Heart left ventricle (tissue), 16 donors: Measurements from ENCODE around the gene GGT5. TPM values are rescaled to one million over a fixed set of nuclear protein-coding genes. Genes with fewer than 3 reads are reported as not detected.

Source experiments
- ATAC-seq, 4 donors: fragments of 200-7000 bp; cut with Tn5 transposase; one replicate each; pipeline ENCODE4 v1.9.1; 2020 to 2022; ENCODE audit warnings: moderate library complexity in 4 of 4, mild to moderate bottlenecking in 3 of 4, moderate number of reproducible peaks in 1 of 4
- DNase-seq, 5 donors: peaks; one replicate each; pipeline ENCODE4 v3.0.0-alpha.2; 2020
- H3K27ac ChIP-seq, 12 donors: fragments of 200-600 bp; sonication (generic) in 4 of 12; one replicate each; pipeline versions ENCODE4 v1.5.0 to v1.8.0; 2016 to 2022; ENCODE audit warnings: mild to moderate bottlenecking in 2 of 12
- H3K27me3 ChIP-seq, 9 donors: fragments of 200-600 bp; sonication (generic) in 2 of 9; one replicate each; pipeline versions ENCODE4 v1.5.1 to v1.8.0; 2016 to 2022; ENCODE audit warnings: mild to moderate bottlenecking in 3 of 9
- H3K36me3 ChIP-seq, 9 donors: fragments of 200-600 bp; sonication (generic) in 2 of 9; one replicate each; pipeline versions ENCODE4 v1.5.0 to v1.8.0; 2018 to 2022; ENCODE audit warnings: mild to moderate bottlenecking in 2 of 9
- H3K4me1 ChIP-seq, 12 donors: fragments of 200-600 bp; sonication (generic) in 4 of 12; one replicate each; pipeline versions ENCODE4 v1.5.0 to v1.8.0; 2016 to 2022; ENCODE audit warnings: mild to moderate bottlenecking in 3 of 12
- H3K4me3 ChIP-seq, 12 donors: fragments of 200-600 bp; sonication (generic) in 4 of 12; one replicate each; pipeline versions ENCODE4 v1.5.0 to v1.8.0; 2017 to 2022; ENCODE audit warnings: mild to moderate bottlenecking in 9 of 12, moderate library complexity in 4 of 12
- H3K9me3 ChIP-seq, 12 donors: fragments of 200-600 bp; sonication (generic) in 4 of 12; one replicate each; pipeline versions ENCODE4 v1.5.0 to v1.8.0; 2016 to 2022; ENCODE audit warnings: mild to moderate bottlenecking in 1 of 12
- CTCF ChIP-seq, 12 donors: fragments of 200-600 bp; sonication (generic) in 4 of 12; IDR thresholded peaks; one replicate each; pipeline versions ENCODE4 v1.5.0 to v1.8.0; 2018 to 2022; ENCODE audit warnings: antibody characterized with exemption in 12 of 12, mild to moderate bottlenecking in 5 of 12
- POLR2A ChIP-seq, 2 donors: fragments of 450-650 bp; IDR thresholded peaks; one replicate each; pipeline ENCODE4 v1.6.1; 2017; ENCODE audit warnings: antibody characterized with exemption in 2 of 2, mild to moderate bottlenecking in 2 of 2, moderate library complexity in 2 of 2
- WGBS, 4 donors: extraction: QIAGEN DNeasy Blood & Tissue Kit in 2 of 4; methylation state at CpG; one replicate each; pipeline versions ENCODE4 v1.1.5 to v1.1.7; 2013 to 2018; 5-methylcytosine and 5-hydroxymethylcytosine counted together
- intact Hi-C, 10 donors: fragments of 100-400 bp; cut with DNase I; formaldehyde crosslinking; loops; one replicate each; pipeline versions ENCODE4 v1.11.1 to v1.14.2; 2022
- polyA plus RNA-seq, 2 donors: library from polyadenylated mRNA; stranded (reverse); fragments of 200-250 nt; gene quantifications; one replicate each; pipeline ENCODE4 v1.2.3, GENCODE V29; 2013
- total RNA-seq, 9 donors: library from RNA; depleted of rRNA in 2 of 9; stranded (reverse); fragments of >200 nt in 2 of 9; fragmentation: NEBNext Ultra II Directional in 3 of 9; extraction: Animal tissue kit (Norgen Biotek cat#: 25700) in 3 of 9; gene quantifications; one replicate each; pipeline versions ENCODE4 v1.1.0 to v1.2.4, GENCODE V29; 2016 to 2023
- donor health status: ischemic (EF 13 %, LVEDD 7.1; RV severe dilation, severe dysfunction).
- donor health status: healthy with polysubstance abuse.
- donor health status: DM: no; HTN: yes; CAD: no.
- donor health status: DM: no; HTN: no; CAD: no.
- donor health status: ischemic (EF 25% LVEDD 6.9; RV normal size, moderate dysfunction).
- donor health status: ischemic (EF 25% LVEDD 5.7; RV mildly dilated, moderate dysfunction).
- donor health status: healthy.
- donor health status: DM: yes; HTN: yes; CAD: no.
- donor health status: ischemic (EF 35%, LVEDD 5.7; RV mildly dilated, moderate dysfunction).
- donor health status: nonischemic (EF 11% LVEDD 7.7; RV severe dilation, severe dysfunction).
- donor health status: DM: yes; HTN: yes; CAD: no.
- donor health status: PGD.
- donor health status: ischemic (EF 29% LVEDD 5.4; RV normal size, mild dysfunction).
- donor health status: nonischemic (EF 23%, LVEDD 6.1; RV moderate dilation, normal function).

GGT5 gene
- total and polyA plus RNA-seq, 11 donors = 6.1 to 71.5 (median 19.6) TPM

GRCh38 chr22:24198682-24199052, 46.2 kb downstream of the GGT5 start:
- TF ChIP-seq POLR2A (IDR thresholded peaks at IDR 0.05) = no peak
- no peak for TF ChIP-seq CTCF (IDR thresholded peaks at IDR 0.05)
- H3K27me3 ChIP-seq = no peaks in the 10 kb centered on the region
- intact Hi-C loops = no loop called here
- ATAC-seq (peak in 2 of 4 donors; percentile 33 to 38), DNase-seq (peak in 1 of 5 donors; percentile 6)
- peak overlapping the region in 3 of 12 donors; percentile 30 to 76 (median 45) for H3K27ac ChIP-seq
- WGBS, 4 donors = 86 to 92% (median 90%) methylated on average over 5 to 6 of the region's 6 CpGs
- peaks cover 0 to 14% (median 0%) of the 10 kb centered on the region in 12 donors for H3K4me1 ChIP-seq
- H3K36me3 ChIP-seq = no peaks in the 10 kb centered on the region
- no peaks in the 10 kb centered on the region for H3K9me3 ChIP-seq
- H3K4me3 ChIP-seq = no peak overlapping the region

- TF ChIP-seq POLR2A (IDR thresholded peaks at IDR 0.05) (no peak), CTCF (IDR thresholded peaks at IDR 0.05) (no peak)
- 88 to 100% (median 97%) methylated on average over 4 to 5 of the region's 5 CpGs for WGBS, 4 donors
Observed at GRCh38 chr22:24191893-24192292, 53.0 kb downstream of the GGT5 start.

DNA sequence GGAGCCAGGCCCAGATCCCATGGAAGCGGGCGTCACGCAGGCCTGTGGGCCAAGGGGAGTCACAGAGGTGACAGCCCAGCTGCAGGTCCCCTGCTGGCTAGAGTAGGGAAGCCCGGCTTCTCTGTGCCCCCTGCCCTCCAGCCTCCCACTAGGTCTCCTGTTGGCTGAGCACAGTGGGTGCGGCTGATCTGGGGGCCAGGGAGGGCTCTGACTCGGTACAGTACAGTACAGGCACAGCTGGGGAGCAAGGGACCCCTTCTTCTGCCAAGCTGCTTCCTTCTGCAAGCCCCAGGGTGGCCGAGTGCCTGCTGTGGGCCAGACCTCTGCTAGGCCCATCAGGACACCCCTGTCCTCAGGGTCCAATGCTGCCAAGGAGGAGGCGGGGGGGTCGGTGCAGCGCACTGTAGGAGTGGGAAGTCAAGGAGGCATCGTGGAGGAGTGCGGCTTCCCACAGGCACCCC, 53.5 kb downstream of the GGT5 start:
- Histone ChIP-seq H3K4me3 (no peak overlapping the region), H3K4me1 (peaks cover 0 to 20% (median 11%) of the 10 kb centered on the region in 12 donors), H3K9me3 (no peaks in the 10 kb centered on the region), H3K27me3 (no peaks in the 10 kb centered on the region), H3K27ac (no peak overlapping the region), H3K36me3 (peaks cover 0 to 5% (median 0%) of the 10 kb centered on the region in 9 donors)
- TF ChIP-seq POLR2A (IDR thresholded peaks at IDR 0.05) = no peak
- no peak for TF ChIP-seq CTCF (IDR thresholded peaks at IDR 0.05)
- DNase-seq (peak in 1 of 5 donors; percentile 23), ATAC-seq (no peak)
- 80 to 90% (median 87%) methylated on average over 10 to 12 of the region's 12 CpGs for WGBS, 4 donors
- intact Hi-C loops = loop anchor here in 1 of 10 donors (2.0 kb wide), 1 partner anchor 55 kb away; no protein-coding TSS in a partner anchor

More at GRCh38 chr22:24191893-24192292, 53.0 kb downstream of the GGT5 start:
- ATAC-seq (no peak), DNase-seq (no peak)
- no peaks in the 10 kb centered on the region for H3K27me3 ChIP-seq
- H3K9me3 ChIP-seq = no peaks in the 10 kb centered on the region
- peaks cover 0 to 5% (median 0%) of the 10 kb centered on the region in 9 donors for H3K36me3 ChIP-seq
- intact Hi-C loops = loop anchor here in 1 of 10 donors (2.0 kb wide), 1 partner anchor 55 kb away; no protein-coding TSS in a partner anchor
- H3K27ac ChIP-seq = no peak overlapping the region
- H3K4me1 ChIP-seq = peaks cover 0 to 20% (median 11%) of the 10 kb centered on the region in 12 donors
- H3K4me3 ChIP-seq = no peak overlapping the region

GRCh38 chr22:24190596-24191208, 54.2 kb downstream of the GGT5 start:
- no peaks in the 10 kb centered on the region for H3K9me3 ChIP-seq
- peaks cover 0 to 5% (median 0%) of the 10 kb centered on the region in 9 donors for H3K36me3 ChIP-seq
- H3K27ac ChIP-seq = peak overlapping the region in 1 of 12 donors; percentile 30
- H3K27me3 ChIP-seq = no peaks in the 10 kb centered on the region
- no peak for TF ChIP-seq POLR2A (IDR thresholded peaks at IDR 0.05)
- TF ChIP-seq CTCF (IDR thresholded peaks at IDR 0.05) = no peak
- intact Hi-C loops = loop anchor here in 1 of 10 donors (2.0 kb wide), 1 partner anchor 56 kb away; no protein-coding TSS in a partner anchor
- no peak for ATAC-seq
- H3K4me1 ChIP-seq = peaks cover 0 to 20% (median 11%) of the 10 kb centered on the region in 12 donors
- 90 to 96% (median 92%) methylated on average over 6 to 8 of the region's 8 CpGs for WGBS, 4 donors
- no peak for DNase-seq
- no peak overlapping the region for H3K4me3 ChIP-seq
